HFFc6 (cell line): Measurements from ENCODE around the gene ACVRL1. TPM values are rescaled to one million over a fixed set of nuclear protein-coding genes. Genes with fewer than 3 reads are reported as not detected.

Experiments used
- DNase-seq: peaks from one replicate; pipeline ENCODE4 v3.0.0-alpha.2; 2018
- H3K27ac Mint-ChIP-seq: 2 replicates; pipeline ENCODE4 v1.8.0; 2020; ENCODE audit warnings: mild to moderate bottlenecking, mixed read lengths
- H3K27me3 Mint-ChIP-seq: 2 replicates; pipeline ENCODE4 v1.8.0; 2021; ENCODE audit warnings: mild to moderate bottlenecking, moderate library complexity, mixed read lengths; ENCODE audit not compliant: insufficient read depth
- H3K36me3 Mint-ChIP-seq: 2 replicates; pipeline ENCODE4 v1.8.0; 2021; ENCODE audit warnings: low read depth, mixed read lengths
- H3K4me1 Mint-ChIP-seq: 2 replicates; pipeline ENCODE4 v1.8.0; 2020; ENCODE audit warnings: low read depth, mixed read lengths
- H3K4me3 Mint-ChIP-seq: 2 replicates; pipeline ENCODE4 v1.8.0; 2020; ENCODE audit warnings: mild to moderate bottlenecking, moderate library complexity, mixed read lengths
- H3K9me3 Mint-ChIP-seq: 2 replicates; pipeline ENCODE4 v1.8.0; 2020; ENCODE audit warnings: mild to moderate bottlenecking, mixed read lengths
- CTCF ChIP-seq: fragments of 200-600 bp; sonication (generic); IDR thresholded peaks from 2 replicates; pipeline ENCODE4 v1.5.0; 2021; ENCODE audit warnings: antibody characterized with exemption, mild to moderate bottlenecking
- total RNA-seq, 6 experiments: library from RNA; stranded (reverse); fragmentation: NEBNext Ultra II Directional; extraction: Animal tissue kit (Norgen Biotek cat#: 25700); gene quantifications; 2 replicates in 1 of 6; 3 replicates in 5 of 6; pipeline ENCODE4 v1.2.3, GENCODE V29; 2021

ACVRL1 gene
- total RNA-seq, 6 experiments from 2014 or later: 5.4 to 13.5 (median 10.0) TPM

GRCh38 chr12:51886021-51886710 is 21.1 kb upstream of the ACVRL1 start:
- no peaks in the 10 kb centered on the region for H3K9me3 Mint-ChIP-seq
- no peaks in the 10 kb centered on the region for H3K27me3 Mint-ChIP-seq
- peak; percentile 97 for DNase-seq
- H3K4me1 Mint-ChIP-seq: peaks cover 33% of the 10 kb centered on the region
- H3K4me3 Mint-ChIP-seq: peak overlapping the region; percentile 75
- TF ChIP-seq CTCF: no peak
- peak overlapping the region; percentile 95 for H3K27ac Mint-ChIP-seq
- peaks cover 8% of the 10 kb centered on the region; the same call in 1 of the 2 replicates for H3K36me3 Mint-ChIP-seq

- DNase-seq: no peak
- no peak for TF ChIP-seq CTCF
- peak within 1 kb of the TSS; percentile 95 for H3K27ac Mint-ChIP-seq
- H3K27me3 Mint-ChIP-seq: no peaks in the 10 kb centered on the region
- H3K9me3 Mint-ChIP-seq: no peaks in the 10 kb centered on the region
- H3K4me1 Mint-ChIP-seq: peaks cover 33% of the 10 kb centered on the region
- peaks cover 8% of the 10 kb centered on the region; the same call in 1 of the 2 replicates for H3K36me3 Mint-ChIP-seq
- H3K4me3 Mint-ChIP-seq: no peak within 1 kb of the TSS
Observed at GRCh38 chr12:51887476-51888315, 19.6 kb upstream of the ACVRL1 start, which contains the start of gene ANKRD33. Gene ANKRD33 (plus strand): TSS chr12:51888103. CDS start chr12:51888187, 84 bp downstream.

- Mint-ChIP-seq H3K4me3 (no peak overlapping the region), H3K4me1 (peaks cover 33% of the 10 kb centered on the region), H3K27ac (no peak overlapping the region), H3K27me3 (no peaks in the 10 kb centered on the region), H3K36me3 (peaks cover 8% of the 10 kb centered on the region; the same call in 1 of the 2 replicates), H3K9me3 (no peaks in the 10 kb centered on the region)
- DNase-seq: no peak
- no peak for TF ChIP-seq CTCF
Observed at GRCh38 chr12:51888316-51889215, 18.7 kb upstream of the ACVRL1 start.

GRCh38 chr12:51889216-51890132 is 17.8 kb upstream of the ACVRL1 start:
- Mint-ChIP-seq H3K9me3 (no peaks in the 10 kb centered on the region), H3K4me1 (peaks cover 27% of the 10 kb centered on the region), H3K27ac (no peak overlapping the region), H3K4me3 (no peak overlapping the region), H3K27me3 (no peaks in the 10 kb centered on the region), H3K36me3 (peaks cover 8% of the 10 kb centered on the region; the same call in 1 of the 2 replicates)
- peak; percentile 70 for TF ChIP-seq CTCF
- DNase-seq: no peak
